Endodermal cell (in vitro differentiated cells): ENCODE measurements around the gene ANKH. TPM values are rescaled to one million over a fixed set of nuclear protein-coding genes. Genes with fewer than 3 reads are reported as not detected.

ENCODE experiments used
- DNase-seq: peaks from one replicate; pipeline ENCODE4 v3.0.0-alpha.2; 2017
- H3K27ac ChIP-seq: 2 replicates; pipeline ENCODE4 v1.5.1; 2013; ENCODE audit warnings: mild to moderate bottlenecking, low read depth, low read length, moderate library complexity
- H3K27me3 ChIP-seq: 2 replicates; pipeline ENCODE4 v1.6.1; 2013; ENCODE audit warnings: mild to moderate bottlenecking, low read length, moderate library complexity; ENCODE audit not compliant: insufficient read depth, control insufficient read depth, poor library complexity, severe bottlenecking
- H3K36me3 ChIP-seq: 2 replicates; pipeline ENCODE4 v1.7.0; 2013; ENCODE audit warnings: mild to moderate bottlenecking, low read length, moderate library complexity; ENCODE audit not compliant: control insufficient read depth, insufficient read depth
- H3K4me1 ChIP-seq: one replicate; pipeline ENCODE4 v1.7.0; 2013; ENCODE audit warnings: low read length; ENCODE audit not compliant: control insufficient read depth, insufficient read depth
- H3K4me3 ChIP-seq: 2 replicates; pipeline ENCODE4 v1.5.1; 2013; ENCODE audit warnings: mild to moderate bottlenecking, low read length, moderate library complexity
- H3K9ac ChIP-seq: 2 replicates; pipeline ENCODE4 v1.6.1; 2013; ENCODE audit warnings: mild to moderate bottlenecking, low read length, moderate library complexity; ENCODE audit not compliant: poor library complexity, severe bottlenecking; ENCODE audit errors: extremely low read depth
- H3K9me3 ChIP-seq: 2 replicates; pipeline ENCODE4 v1.6.1; 2013; ENCODE audit warnings: mild to moderate bottlenecking, low read length, moderate library complexity; ENCODE audit not compliant: control insufficient read depth
- H3K27ac Mint-ChIP-seq: 2 replicates; pipeline ENCODE4 v1.8.0; 2020; ENCODE audit warnings: mixed read lengths
- H3K27me3 Mint-ChIP-seq: 2 replicates; pipeline ENCODE4 v1.8.0; 2021; ENCODE audit warnings: mild to moderate bottlenecking, mixed read lengths; ENCODE audit not compliant: insufficient read depth
- H3K36me3 Mint-ChIP-seq: 2 replicates; pipeline ENCODE4 v1.8.0; 2020; ENCODE audit warnings: low read depth, mixed read lengths
- H3K4me1 Mint-ChIP-seq: 2 replicates; pipeline ENCODE4 v1.8.0; 2020; ENCODE audit warnings: mixed read lengths
- H3K4me3 Mint-ChIP-seq: 2 replicates; pipeline ENCODE4 v1.8.0; 2020; ENCODE audit warnings: mild to moderate bottlenecking, moderate library complexity, mixed read lengths
- H3K9me3 Mint-ChIP-seq: 2 replicates; pipeline ENCODE4 v1.8.0; 2020; ENCODE audit warnings: mild to moderate bottlenecking, mixed read lengths
- WGBS, 2 experiments: methylation state at CpG; one replicate each; pipeline versions ENCODE4 v1.1.5 to v1.1.7; 2013; ENCODE audit warnings: missing lambda C conversion rate in 2 of 2, mixed read lengths in 1 of 2; ENCODE audit not compliant: insufficient coverage in 1 of 2, insufficient read length in 1 of 2; 5-methylcytosine and 5-hydroxymethylcytosine counted together
- total RNA-seq, 2 donors: library from RNA; stranded (reverse); fragmentation: NEBNext Ultra II Directional in 1 of 2; extraction: Animal tissue kit (Norgen Biotek cat#: 25700) in 1 of 2; gene quantifications; 2 replicates in 1 of 2; 3 replicates in 1 of 2; pipeline ENCODE4 v1.2.1, GENCODE V29; 2021
- TF ChIP-seq, protein P1 (sequence below): fragments of 200-600 bp; sonication (generic); conservative IDR thresholded peaks from 2 replicates; pipeline ENCODE4 v1.5.0; 2021; ENCODE audit warnings: antibody characterized with exemption, mild to moderate bottlenecking

Gene ANKH
- total RNA-seq, 2 donors from 2014 or later, result 26.5 to 43.4 TPM

GRCh38 chr5:14715481-14715880 lies 156.1 kb downstream of the ANKH start:
- peaks cover 9% of the 10 kb centered on the region for H3K9me3 Mint-ChIP-seq
- Histone ChIP-seq H3K36me3 (peaks cover 40% of the 10 kb centered on the region), H3K27me3 (no peaks in the 10 kb centered on the region), H3K4me3 (no peak overlapping the region), H3K27ac (no peak overlapping the region), H3K9me3 (no peaks in the 10 kb centered on the region), H3K4me1 (no peaks in the 10 kb centered on the region), H3K9ac (no peak overlapping the region)
- no peak overlapping the region for H3K27ac Mint-ChIP-seq
- no peak for DNase-seq
- no peaks in the 10 kb centered on the region for H3K27me3 Mint-ChIP-seq
- H3K36me3 Mint-ChIP-seq, result peaks cover 71% of the 10 kb centered on the region
- WGBS, 2 experiments, result 91 to 100% methylated on average over 2 to 3 of the region's 3 CpGs
- H3K4me1 Mint-ChIP-seq, result no peaks in the 10 kb centered on the region
- TF ChIP-seq, protein P1, sequence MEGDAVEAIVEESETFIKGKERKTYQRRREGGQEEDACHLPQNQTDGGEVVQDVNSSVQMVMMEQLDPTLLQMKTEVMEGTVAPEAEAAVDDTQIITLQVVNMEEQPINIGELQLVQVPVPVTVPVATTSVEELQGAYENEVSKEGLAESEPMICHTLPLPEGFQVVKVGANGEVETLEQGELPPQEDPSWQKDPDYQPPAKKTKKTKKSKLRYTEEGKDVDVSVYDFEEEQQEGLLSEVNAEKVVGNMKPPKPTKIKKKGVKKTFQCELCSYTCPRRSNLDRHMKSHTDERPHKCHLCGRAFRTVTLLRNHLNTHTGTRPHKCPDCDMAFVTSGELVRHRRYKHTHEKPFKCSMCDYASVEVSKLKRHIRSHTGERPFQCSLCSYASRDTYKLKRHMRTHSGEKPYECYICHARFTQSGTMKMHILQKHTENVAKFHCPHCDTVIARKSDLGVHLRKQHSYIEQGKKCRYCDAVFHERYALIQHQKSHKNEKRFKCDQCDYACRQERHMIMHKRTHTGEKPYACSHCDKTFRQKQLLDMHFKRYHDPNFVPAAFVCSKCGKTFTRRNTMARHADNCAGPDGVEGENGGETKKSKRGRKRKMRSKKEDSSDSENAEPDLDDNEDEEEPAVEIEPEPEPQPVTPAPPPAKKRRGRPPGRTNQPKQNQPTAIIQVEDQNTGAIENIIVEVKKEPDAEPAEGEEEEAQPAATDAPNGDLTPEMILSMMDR, result no peak
- H3K4me3 Mint-ChIP-seq, result no peak overlapping the region

GRCh38 chr5:14714706-14715105 lies 156.9 kb downstream of the ANKH start:
- Histone ChIP-seq H3K27ac (no peak overlapping the region), H3K4me3 (no peak overlapping the region), H3K4me1 (no peaks in the 10 kb centered on the region), H3K9me3 (no peaks in the 10 kb centered on the region), H3K9ac (no peak overlapping the region), H3K36me3 (peaks cover 46% of the 10 kb centered on the region), H3K27me3 (no peaks in the 10 kb centered on the region)
- WGBS, 2 experiments, result 91 to 94% methylated on average over 6 of the region's 6 CpGs
- peaks cover 78% of the 10 kb centered on the region for H3K36me3 Mint-ChIP-seq
- no peaks in the 10 kb centered on the region for H3K27me3 Mint-ChIP-seq
- no peak overlapping the region for H3K27ac Mint-ChIP-seq
- H3K9me3 Mint-ChIP-seq, result peaks cover 9% of the 10 kb centered on the region
- H3K4me3 Mint-ChIP-seq, result no peak overlapping the region
- no peak for DNase-seq
- TF ChIP-seq, protein P1, result no peak
- no peaks in the 10 kb centered on the region for H3K4me1 Mint-ChIP-seq

DNA sequence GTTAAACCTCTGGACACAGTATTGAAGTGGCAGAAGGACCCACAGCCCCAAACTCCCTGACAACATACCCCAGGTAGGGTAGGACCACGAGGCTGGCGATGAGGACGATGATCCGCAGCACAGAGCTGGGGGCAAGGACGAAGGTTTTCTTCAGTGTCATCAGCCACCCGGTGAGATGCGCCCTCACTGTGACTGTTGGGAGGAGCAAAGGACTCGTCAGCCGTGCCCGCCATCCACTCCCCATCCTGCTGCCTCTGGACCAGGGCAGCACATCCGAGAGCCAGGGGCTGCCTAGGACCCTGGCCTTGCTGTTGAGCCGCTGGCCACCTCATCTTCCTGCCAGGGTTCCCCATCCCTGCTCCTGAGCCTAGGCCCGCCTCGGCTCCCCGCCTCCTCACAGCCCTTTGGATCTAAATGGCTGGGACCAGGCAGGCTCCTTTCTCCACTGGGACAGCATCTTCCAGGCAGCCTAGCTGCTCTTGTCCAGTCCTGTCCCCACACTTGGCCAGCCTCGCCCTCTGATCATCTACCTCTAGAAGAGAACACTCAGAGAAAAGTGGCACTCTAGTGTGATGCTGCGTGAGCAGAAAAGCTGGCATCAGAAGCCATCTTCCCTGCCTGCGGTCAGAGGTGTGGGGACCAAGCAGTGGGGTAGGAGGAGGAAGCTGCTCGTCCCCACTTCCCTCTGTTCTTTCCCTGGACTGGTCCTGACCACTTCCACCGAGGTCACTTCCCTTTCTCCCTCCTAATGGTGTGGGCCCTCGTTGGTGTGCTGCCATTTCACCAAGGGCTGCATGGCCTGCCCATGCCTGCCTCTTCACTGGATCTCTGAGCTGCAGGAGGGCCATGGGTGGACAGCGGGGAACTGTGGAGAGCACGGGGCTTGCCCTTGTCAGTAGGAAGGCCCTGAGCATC lies 157.8 kb downstream of the ANKH start:
- Histone ChIP-seq H3K27me3 (no peaks in the 10 kb centered on the region), H3K4me3 (no peak overlapping the region), H3K4me1 (no peaks in the 10 kb centered on the region), H3K27ac (no peak overlapping the region), H3K9me3 (no peaks in the 10 kb centered on the region), H3K9ac (no peak overlapping the region), H3K36me3 (peaks cover 54% of the 10 kb centered on the region)
- no peak overlapping the region for H3K27ac Mint-ChIP-seq
- no peaks in the 10 kb centered on the region for H3K27me3 Mint-ChIP-seq
- H3K36me3 Mint-ChIP-seq, result peaks cover 85% of the 10 kb centered on the region
- H3K4me3 Mint-ChIP-seq, result no peak overlapping the region
- DNase-seq, result no peak
- 93 to 97% methylated on average over 20 to 23 of the region's 23 CpGs for WGBS, 2 experiments
- TF ChIP-seq, protein P1, result no peak
- H3K9me3 Mint-ChIP-seq, result peaks cover 5% of the 10 kb centered on the region
- no peaks in the 10 kb centered on the region for H3K4me1 Mint-ChIP-seq
